HCT116 (cell line): ENCODE results near the gene CREG1. TPM values are rescaled to one million over a fixed set of nuclear protein-coding genes. Genes with fewer than 3 reads are reported as not detected.

Experiments used
- ATAC-seq: fragments of 200-7000 bp; cut with Tn5 transposase; 2 replicates; pipeline ENCODE4 v1.9.1; 2020; ENCODE audit warnings: mild to moderate bottlenecking, moderate library complexity
- BruUV-seq: library from RNA; stranded (reverse); fragments of 400-500 nt; replicated peaks from 2 replicates; lab custom pipeline; 2021; lab: Mats Ljungman, UMichigan
- CTCF ChIA-PET: fragments of 300-600 bp; sonication (Branson Sonifier 250); formaldehyde crosslinking; loops from one replicate; lab custom pipeline; 2021; ENCODE audit warnings: antibody characterized with exemption; lab: Charles Lee
- POLR2A ChIA-PET: fragments of 300-600, 350-600 bp; sonication (Branson Sonifier 250); formaldehyde crosslinking; loops from one replicate; lab custom pipeline; 2021; ENCODE audit warnings: antibody characterized with exemption; lab: Charles Lee
- RAD21 ChIA-PET, 2 experiments: fragments of 300-600 bp; sonication (Branson Sonifier 250); formaldehyde crosslinking; loops; one replicate each; lab custom pipeline; 2023; ENCODE audit warnings: low total read pairs in 2 of 2; ENCODE audit not compliant: uncharacterized antibody in 2 of 2, unreplicated experiment in 2 of 2, low non-redundant PET in 1 of 2; lab: Charles Lee
- DNase-seq: peaks from one replicate; pipeline ENCODE4 v3.0.0-alpha.2; 2010; ENCODE audit warnings: low read depth, low spot score
- H2AFZ ChIP-seq: fragments of 200-600 bp; shearing (Covaris generic), sonication (generic); 2 replicates; pipeline ENCODE4 v1.6.1; 2017; ENCODE audit warnings: low read depth, mixed run types, mixed read lengths, antibody characterized with exemption, low read length; ENCODE audit not compliant: poor library complexity, severe bottlenecking
- H3K27ac ChIP-seq: 2 replicates; pipeline ENCODE4 v1.5.1; 2012; ENCODE audit warnings: low read depth, low read length
- H3K27me3 ChIP-seq: fragments of 200-600 bp; sonication (generic); 2 replicates; pipeline ENCODE4 v1.6.1; 2016; ENCODE audit warnings: mixed run types, low read length, mixed read lengths; ENCODE audit not compliant: insufficient read depth
- H3K36me3 ChIP-seq, 2 experiments: fragments of 200-500 bp in 1 of 2; fragments of 200-600 bp in 1 of 2; sonication (Bioruptor generic) in 1 of 2; sonication (generic) in 1 of 2; 2 replicates each; pipeline versions ENCODE4 v1.5.1 to v1.6.1; 2014 to 2016; ENCODE audit warnings: low read length in 2 of 2, inconsistent platforms in 1 of 2, mixed read lengths in 1 of 2, mixed run types in 1 of 2; ENCODE audit not compliant: insufficient read depth in 2 of 2, control insufficient read depth in 1 of 2
- H3K4me1 ChIP-seq, 2 experiments: fragments of 200-600 bp in 1 of 2; sonication (generic) in 1 of 2; 2 replicates each; pipeline versions ENCODE4 v1.5.1 to v1.6.1; 2012 to 2017; ENCODE audit warnings: low read length in 2 of 2, inconsistent platforms in 1 of 2, mild to moderate bottlenecking in 1 of 2, mixed read lengths in 1 of 2, mixed run types in 1 of 2, moderate library complexity in 1 of 2; ENCODE audit not compliant: insufficient read depth in 2 of 2, control insufficient read depth in 1 of 2
- H3K4me2 ChIP-seq: fragments of 200-600 bp; sonication (generic); 2 replicates; pipeline ENCODE4 v1.6.1; 2017; ENCODE audit warnings: mixed run types, low read length, mixed read lengths
- H3K4me3 ChIP-seq, 2 experiments: fragments of 200-600 bp in 1 of 2; sonication (generic) in 1 of 2; replicated peaks in 1 of 2; 2 replicates each; pipeline ENCODE4 v1.5.1; 2011 to 2016; ENCODE audit warnings: low read length in 2 of 2, control low read depth in 1 of 2, low read depth in 1 of 2, mild to moderate bottlenecking in 1 of 2, mixed read lengths in 1 of 2, mixed run types in 1 of 2
- H3K79me2 ChIP-seq: fragments of 200-600 bp; sonication (generic); 2 replicates; pipeline ENCODE4 v1.6.1; 2017; ENCODE audit warnings: mild to moderate bottlenecking, mixed run types, low read length, moderate library complexity, mixed read lengths; ENCODE audit not compliant: insufficient read depth
- H3K9ac ChIP-seq: fragments of 200-600 bp; sonication (generic); 2 replicates; pipeline ENCODE4 v1.6.1; 2016; ENCODE audit warnings: low read length, mixed read lengths
- H3K9me2 ChIP-seq: fragments of 200-600 bp; sonication (generic), shearing (Covaris generic); 2 replicates; pipeline ENCODE4 v1.6.1; 2017; ENCODE audit warnings: mixed run types, mild to moderate bottlenecking, moderate library complexity; ENCODE audit not compliant: insufficient read depth
- H3K9me3 ChIP-seq, 2 experiments: fragments of 200-500 bp in 1 of 2; fragments of 200-600 bp in 1 of 2; sonication (Bioruptor generic) in 1 of 2; sonication (generic) in 1 of 2; 2 replicates each; pipeline ENCODE4 v1.6.1; 2014 to 2017; ENCODE audit warnings: low read length in 2 of 2, mixed read lengths in 2 of 2, inconsistent platforms in 1 of 2, low read depth in 1 of 2, mild to moderate bottlenecking in 1 of 2, mixed run types in 1 of 2, moderate library complexity in 1 of 2; ENCODE audit not compliant: control insufficient read depth in 1 of 2, insufficient read depth in 1 of 2
- H4K20me1 ChIP-seq: fragments of 200-600 bp; sonication (generic), shearing (Covaris generic); 2 replicates; pipeline ENCODE4 v1.6.1; 2017; ENCODE audit warnings: mixed run types, mild to moderate bottlenecking, moderate library complexity; ENCODE audit not compliant: insufficient read depth
- ATF3 ChIP-seq: IDR thresholded peaks from 2 replicates; pipeline ENCODE4 v1.6.1; 2012
- CEBPB ChIP-seq: IDR thresholded peaks from 2 replicates; pipeline ENCODE4 v1.6.1; 2012; ENCODE audit warnings: low read depth
- EGR1 ChIP-seq: IDR thresholded peaks from 2 replicates; pipeline ENCODE4 v1.6.1; 2012; ENCODE audit warnings: low read depth
- EZH2 ChIP-seq: fragments of 200-600 bp; sonication (generic); IDR thresholded peaks from 2 replicates; pipeline ENCODE4 v1.6.1; 2017; ENCODE audit warnings: antibody characterized with exemption, mixed run types
- EZH2phosphoT487 ChIP-seq: fragments of 200-600 bp; IDR thresholded peaks from 2 replicates; pipeline ENCODE4 v1.6.1; 2018; ENCODE audit warnings: antibody characterized with exemption, borderline replicate concordance
- MAX ChIP-seq: IDR thresholded peaks from 2 replicates; pipeline ENCODE4 v1.6.1; 2012
- POLR2A ChIP-seq: IDR thresholded peaks from 2 replicates; pipeline ENCODE4 v1.7.0; 2011; ENCODE audit warnings: borderline replicate concordance; ENCODE audit not compliant: insufficient read depth, insufficient read length; ENCODE audit errors: extremely low read depth
- POLR2AphosphoS5 ChIP-seq: IDR thresholded peaks from 2 replicates; pipeline ENCODE4 v1.6.1; 2011; ENCODE audit warnings: mild to moderate bottlenecking, low read depth, low read length, moderate library complexity
- RAD21 ChIP-seq: IDR thresholded peaks from 2 replicates; pipeline ENCODE4 v1.6.1; 2012; ENCODE audit warnings: low read depth, mild to moderate bottlenecking
- REST ChIP-seq: IDR thresholded peaks from 2 replicates; pipeline ENCODE4 v1.6.1; 2012; ENCODE audit warnings: low read depth
- SIN3A ChIP-seq: IDR thresholded peaks from 2 replicates; pipeline ENCODE4 v1.6.1; 2012; ENCODE audit warnings: low read depth
- YY1 ChIP-seq: IDR thresholded peaks from 2 replicates; pipeline ENCODE4 v1.6.1; 2011; ENCODE audit warnings: low read length, low read depth, moderate library complexity, mild to moderate bottlenecking; ENCODE audit not compliant: insufficient replicate concordance; ENCODE audit errors: extremely low read depth
- ZBTB33 ChIP-seq: IDR thresholded peaks from 2 replicates; pipeline ENCODE4 v1.6.1; 2011; ENCODE audit warnings: mild to moderate bottlenecking, low read length, moderate library complexity; ENCODE audit not compliant: insufficient replicate concordance; ENCODE audit errors: extremely low read depth
- ZFX ChIP-seq: fragments of 450-650 bp; IDR thresholded peaks from 2 replicates; pipeline ENCODE4 v1.6.1; 2017
- ZNF274 ChIP-seq: fragments of 200-500 bp; sonication (Bioruptor generic); IDR thresholded peaks from 2 replicates; pipeline ENCODE4 v1.6.1; 2014; ENCODE audit warnings: mild to moderate bottlenecking, low read depth, low read length, inconsistent platforms
- intact Hi-C: fragments of 100-400 bp; cut with micrococcal nuclease; formaldehyde crosslinking; loops from 2 replicates; pipeline ENCODE4 v1.10.0; 2022
- total RNA-seq: library from RNA; stranded (reverse); gene quantifications from one replicate; pipeline ENCODE4 v1.2.1, GENCODE V29; 2021; ENCODE audit not compliant: unreplicated experiment

Gene CREG1
- total RNA-seq, 1 experiment from 2014 or later = 55.7 TPM

GRCh38 chr1:167502192-167502551, 51.4 kb downstream of the CREG1 start:
- no peak overlapping the region for H3K4me2 ChIP-seq
- ChIA-PET CTCF (no interaction called here), RAD21 (no interaction called here), POLR2A (no interaction called here)
- ATAC-seq (no peak), DNase-seq (no peak)
- no peaks in the 10 kb centered on the region for H4K20me1 ChIP-seq
- H3K79me2 ChIP-seq = no peaks in the 10 kb centered on the region
- intact Hi-C loops = no loop called here
- H3K9ac ChIP-seq = no peak overlapping the region
- H3K36me3 ChIP-seq = no peaks in the 10 kb centered on the region
- no peak overlapping the region for H2AFZ ChIP-seq
- BruUV-seq = no TSS peak
- no peaks in the 10 kb centered on the region for H3K9me3 ChIP-seq
- H3K4me1 ChIP-seq = no peaks in the 10 kb centered on the region
- H3K4me3 ChIP-seq = no peak overlapping the region
- H3K27me3 ChIP-seq = peaks cover 12% of the 10 kb centered on the region; the same call in 1 of the 2 replicates
- H3K9me2 ChIP-seq = no peaks in the 10 kb centered on the region
- no peak for TF ChIP-seq MAX
- TF ChIP-seq ZBTB33 = no peak
- no peak for TF ChIP-seq ZNF274
- no peak for TF ChIP-seq SIN3A
- no peak for TF ChIP-seq REST
- no peak for TF ChIP-seq CEBPB
- TF ChIP-seq EZH2 = no peak
- TF ChIP-seq POLR2A = no peak
- TF ChIP-seq EZH2phosphoT487 = no peak
- no peak for TF ChIP-seq RAD21
- TF ChIP-seq POLR2AphosphoS5 = no peak
- no peak for TF ChIP-seq YY1
- TF ChIP-seq EGR1 = no peak
- TF ChIP-seq ATF3 = no peak
- no peak for TF ChIP-seq ZFX
- TF ChIP-seq, all 23 proteins: peak for 0
- no peak overlapping the region for H3K27ac ChIP-seq
